Measurements from ENCODE around the gene SERPINB6. TPM values are rescaled to one million over a fixed set of nuclear protein-coding genes. Genes with fewer than 3 reads are reported as not detected.
"Not testable (repeated sequence)": the region's sequence is repeated elsewhere in the genome, so short reads cannot be mapped to it uniquely, and the experiment has no call there.

The SERPINB6 gene
- total RNA-seq, 2 experiments from 2014 or later, result 36.2 to 41.3 TPM

DNA sequence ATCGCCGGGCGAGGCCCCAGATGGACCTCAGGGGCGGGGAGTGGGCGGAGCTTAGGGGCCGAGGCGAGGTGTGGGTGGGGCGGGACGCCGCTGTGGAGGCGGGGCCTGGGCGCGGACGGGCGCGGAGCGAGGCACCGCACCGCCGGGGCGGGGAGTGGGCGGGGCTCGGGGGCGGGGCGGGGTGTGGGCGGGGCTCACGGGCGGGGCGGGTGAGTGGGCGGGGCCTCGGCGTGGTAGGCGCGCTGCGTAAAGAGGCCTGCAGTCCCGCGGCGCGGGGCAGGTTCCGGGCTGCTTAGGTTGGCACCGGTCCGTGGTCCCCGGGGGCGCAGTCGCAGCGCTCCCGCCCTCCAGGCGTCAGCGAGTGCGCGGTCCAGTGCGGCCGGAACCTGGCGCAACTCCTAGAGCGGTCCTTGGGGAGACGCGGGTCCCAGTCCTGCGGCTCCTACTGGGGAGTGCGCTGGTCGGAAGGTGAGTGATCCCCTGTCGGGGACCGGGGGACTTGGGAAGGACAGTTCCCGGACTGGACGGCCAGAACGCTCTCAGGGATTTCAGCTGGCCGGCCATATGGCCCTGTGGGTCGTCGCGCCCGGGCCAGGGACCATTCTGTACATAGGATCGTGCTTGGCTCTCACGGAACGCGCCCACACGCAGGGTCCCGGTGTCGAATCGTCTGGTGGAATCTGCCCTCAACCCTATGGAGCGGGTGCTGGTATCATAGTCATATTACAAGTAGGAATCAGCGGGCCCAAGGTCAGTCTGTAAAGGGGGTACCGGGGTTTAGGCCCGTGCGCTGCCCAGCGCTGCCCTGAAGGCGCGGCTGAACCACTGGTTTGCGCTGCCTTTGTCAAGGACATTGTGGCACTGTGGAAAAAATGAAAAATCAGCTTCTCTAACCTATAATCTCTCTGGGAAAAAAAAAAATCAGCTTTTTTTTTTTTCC, 28.5 kb upstream of the SERPINB6 start, which contains the start of gene NQO2:
NQO2 (plus strand) TSS at position 277 of the 940 bp plus-strand sequence. CDS start 6,659 bp downstream, outside the sequence.
- intact Hi-C loops (cut with DNase I, micrococcal nuclease), result loop anchor here (1.0 to 2.0 kb wide), 13 partner anchors 11 to 1135 kb away; partner anchors contain the start of genes BPHL (in 2 of the 2), ECI2 (in 1 of the 2), PSMG4 (in 1 of the 2) and RIPK1 (in 1 of the 2)
- Mint-ChIP-seq H3K9me3 (ENCODE audit: low read depth) (no peaks in the 10 kb centered on the region), H3K36me3 (ENCODE audit: low read depth) (peaks cover 16% of the 10 kb centered on the region), H3K27ac (peak within 1 kb of the TSS; percentile 82), H3K4me1 (peaks cover 28% of the 10 kb centered on the region), H3K4me3 (peak within 1 kb of the TSS; percentile 83), H3K27me3 (no peaks in the 10 kb centered on the region)
- ChIA-PET CTCF (interaction anchor here (0.6 to 4.5 kb wide), 11 partner anchors 10 to 1228 kb away, joined by 3 to 36 read pairs (median 5); partner anchors contain the start of gene RIPK1), POLR2A (interaction anchor here (0.8 to 1.2 kb wide), 5 partner anchors 10 to 158 kb away, joined by 3 to 8 read pairs (median 4); partner anchors contain the start of genes RIPK1 and SERPINB1)
- peak; percentile 96 for DNase-seq
- peak; percentile 80 for ATAC-seq

DNA sequence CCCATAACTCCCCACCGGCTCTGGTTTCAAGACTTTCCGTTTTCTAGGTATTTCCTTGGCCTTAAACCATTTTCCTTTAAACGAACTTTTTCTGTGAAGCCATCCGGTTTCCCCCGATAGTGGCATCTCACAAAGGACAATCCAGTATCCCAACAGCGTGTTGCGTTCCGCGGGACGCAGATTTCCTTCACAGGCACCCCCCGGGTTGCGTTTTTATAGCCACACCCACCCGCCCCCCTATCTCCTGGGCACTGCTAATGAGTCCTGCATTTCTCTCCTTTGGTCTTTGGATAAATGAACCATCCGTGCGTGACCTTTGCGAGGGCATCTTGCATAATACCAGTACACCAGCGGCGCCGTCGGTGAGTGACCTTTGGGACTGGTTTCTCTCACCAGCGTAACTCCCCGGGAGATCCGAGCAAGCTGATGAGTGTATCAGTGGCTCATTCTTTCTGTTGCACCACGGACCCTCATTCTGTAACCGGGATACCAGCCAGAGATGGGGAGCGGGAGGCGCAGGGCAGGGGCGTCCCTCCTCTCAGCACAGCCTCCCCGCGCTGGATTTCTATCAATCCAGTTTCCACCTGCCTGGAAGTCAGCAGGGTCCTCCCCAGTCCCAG, 27.7 kb upstream of the SERPINB6 start:
- ATAC-seq (peak; percentile 61), DNase-seq (peak; percentile 86)
- Mint-ChIP-seq H3K27me3 (no peaks in the 10 kb centered on the region), H3K27ac (peak overlapping the region; percentile 82), H3K36me3 (ENCODE audit: low read depth) (peaks cover 12% of the 10 kb centered on the region), H3K9me3 (ENCODE audit: low read depth) (no peaks in the 10 kb centered on the region), H3K4me3 (peak overlapping the region; percentile 83), H3K4me1 (peaks cover 28% of the 10 kb centered on the region)
- POLR2A ChIA-PET, result interaction anchor here (0.8 to 1.2 kb wide), 5 partner anchors 9 to 158 kb away, joined by 3 to 8 read pairs (median 4); partner anchors contain the start of genes RIPK1 and SERPINB1
- intact Hi-C loops (cut with DNase I, micrococcal nuclease), result loop anchor here (1.0 to 2.0 kb wide), 13 partner anchors 10 to 1136 kb away; partner anchors contain the start of genes BPHL (in 2 of the 2), ECI2 (in 1 of the 2), PSMG4 (in 1 of the 2) and RIPK1 (in 1 of the 2)
- CTCF ChIA-PET, result interaction anchor here (0.6 to 4.5 kb wide), 7 partner anchors 9 to 120 kb away, joined by 3 to 36 read pairs (median 5); no protein-coding TSS in a partner anchor

DNA sequence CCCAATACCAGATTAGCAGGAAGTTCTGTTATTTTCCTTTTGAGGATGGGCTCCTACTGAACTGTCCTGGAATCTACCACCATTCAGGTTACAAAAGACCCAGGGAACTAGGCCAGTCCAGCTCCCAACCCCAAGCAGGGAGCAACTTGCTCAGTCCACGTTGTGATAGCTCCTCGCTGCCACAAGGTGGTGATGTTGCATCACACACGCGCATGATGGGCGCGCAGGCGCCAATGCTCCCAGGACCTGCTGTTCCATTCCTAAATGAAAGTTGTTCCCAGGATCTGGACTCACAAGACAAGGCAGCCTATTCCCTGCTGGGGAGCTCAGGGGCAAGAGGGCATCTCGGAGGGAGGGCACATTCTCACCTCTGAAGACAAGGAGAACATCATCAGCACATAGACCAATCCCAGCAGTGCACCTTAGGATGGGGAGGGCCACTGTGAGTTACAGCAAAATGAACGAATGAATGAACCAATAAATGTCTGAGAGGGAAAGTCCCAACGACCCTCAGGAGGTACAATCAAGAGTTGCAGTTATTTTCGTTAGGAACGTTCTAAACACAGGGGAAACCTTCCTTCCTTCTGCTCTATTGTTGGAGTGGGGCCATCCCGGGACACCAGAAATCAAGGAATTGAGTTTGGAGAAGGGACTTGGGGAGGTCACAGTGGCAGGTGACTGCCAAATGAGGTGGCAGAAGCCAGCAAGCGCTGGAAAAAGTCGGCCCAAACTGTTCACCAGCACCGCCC, 27.1 kb upstream of the SERPINB6 start:
- H3K9me3 Mint-ChIP-seq (ENCODE audit: low read depth); H3K27me3 Mint-ChIP-seq: not testable (repeated sequence)
- ChIA-PET CTCF (interaction anchor here (0.6 to 4.5 kb wide), 7 partner anchors 9 to 69 kb away, joined by 3 to 36 read pairs (median 5); no protein-coding TSS in a partner anchor), POLR2A (interaction anchor here (0.8 to 1.2 kb wide), 4 partner anchors 8 to 157 kb away, joined by 3 to 8 read pairs (median 6); partner anchors contain the start of gene SERPINB1)
- Mint-ChIP-seq H3K36me3 (ENCODE audit: low read depth) (peaks cover 12% of the 10 kb centered on the region), H3K4me1 (peaks cover 28% of the 10 kb centered on the region), H3K4me3 (peak overlapping the region; percentile 83), H3K27ac (peak overlapping the region; percentile 82)
- intact Hi-C loops (cut with DNase I, micrococcal nuclease), result loop anchor here (2.0 kb wide), 4 partner anchors 24 to 1136 kb away; partner anchors contain the start of gene ECI2 (in 1 of the 2)
- ATAC-seq, result peak; percentile 64
- peak; percentile 65 for DNase-seq

DNA sequence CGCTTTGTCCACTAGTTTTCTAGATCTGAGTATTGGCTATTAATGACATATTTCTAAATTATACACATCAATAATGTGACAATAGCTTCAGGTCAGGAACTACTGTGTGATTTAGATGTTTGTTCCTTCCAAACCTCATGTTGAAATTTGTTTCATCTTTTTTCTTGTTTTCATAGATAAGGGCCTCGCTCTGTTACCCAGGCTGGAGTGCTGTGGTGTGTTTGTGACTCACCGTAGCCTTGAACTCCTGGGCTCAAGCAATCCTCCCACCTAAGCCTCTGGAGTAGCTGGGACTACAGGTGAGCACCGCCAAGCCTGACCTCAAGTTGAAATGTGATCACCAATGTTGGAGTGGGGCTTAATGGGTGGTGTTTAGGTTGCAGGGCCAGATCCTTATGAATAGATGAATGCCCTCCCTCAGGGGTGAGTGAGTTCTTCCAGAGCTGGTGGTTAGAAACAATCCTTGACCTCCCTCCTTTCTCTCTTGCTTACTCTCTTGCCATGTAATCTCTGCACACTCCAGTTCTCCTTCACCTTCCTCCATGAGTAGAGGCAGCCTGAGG, 22.5 kb upstream of the SERPINB6 start:
- intact Hi-C loops (cut with DNase I, micrococcal nuclease), result no loop called here
- DNase-seq, result no peak
- ChIA-PET POLR2A (no interaction called here), CTCF (interaction anchor here (1.4 kb wide), 2 partner anchors 41 to 63 kb away, joined by 4 to 7 read pairs; no protein-coding TSS in a partner anchor)
- no peak overlapping the region for H3K4me3 Mint-ChIP-seq
- no peaks in the 10 kb centered on the region for H3K36me3 Mint-ChIP-seq (ENCODE audit: low read depth)
- no peaks in the 10 kb centered on the region for H3K27me3 Mint-ChIP-seq
- H3K4me1 Mint-ChIP-seq, result peaks cover 15% of the 10 kb centered on the region
- ATAC-seq, result no peak
- no peak overlapping the region for H3K27ac Mint-ChIP-seq
- no peaks in the 10 kb centered on the region for H3K9me3 Mint-ChIP-seq (ENCODE audit: low read depth)

DNA sequence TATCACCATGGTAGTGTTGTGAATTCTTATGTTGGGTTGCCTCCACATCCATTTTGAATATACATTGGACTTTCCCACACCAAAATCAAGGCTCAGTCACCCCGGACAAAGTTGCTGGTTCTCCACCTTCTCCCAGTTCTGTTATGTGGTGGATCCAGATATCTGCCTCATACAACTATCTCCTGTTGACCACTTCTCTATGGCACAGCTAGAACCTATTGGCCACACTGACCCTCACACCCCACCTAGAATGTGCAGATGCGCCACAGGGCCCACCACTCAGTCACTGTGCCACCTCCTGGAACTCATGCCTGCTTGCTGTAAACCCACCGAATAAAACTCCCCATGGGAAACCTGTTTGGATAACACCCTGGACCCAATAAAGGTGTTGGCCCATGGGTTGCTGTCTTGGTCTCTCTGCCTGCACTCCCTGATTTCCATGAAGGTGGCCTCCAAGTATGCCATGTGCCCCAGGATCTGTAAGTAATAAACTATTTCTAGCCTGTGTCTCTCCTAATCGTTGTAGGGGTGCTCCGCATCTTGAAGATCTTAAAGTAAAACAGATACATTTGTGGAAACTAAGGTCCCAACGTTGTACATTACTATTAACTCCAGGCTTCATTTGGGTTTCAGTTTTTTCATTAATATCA, 21.1 kb upstream of the SERPINB6 start:
- Mint-ChIP-seq H3K36me3 (ENCODE audit: low read depth) (no peaks in the 10 kb centered on the region), H3K4me1 (peaks cover 18% of the 10 kb centered on the region), H3K9me3 (ENCODE audit: low read depth) (no peaks in the 10 kb centered on the region), H3K4me3 (no peak overlapping the region), H3K27ac (no peak overlapping the region), H3K27me3 (no peaks in the 10 kb centered on the region)
- POLR2A ChIA-PET, result no interaction called here
- CTCF ChIA-PET, result interaction anchor here (3.0 to 4.2 kb wide), 2 partner anchors 9 to 17 kb away, joined by 15 to 27 read pairs; no protein-coding TSS in a partner anchor
- DNase-seq (no peak), ATAC-seq (no peak)
- intact Hi-C loops (cut with DNase I, micrococcal nuclease), result no loop called here

DNA sequence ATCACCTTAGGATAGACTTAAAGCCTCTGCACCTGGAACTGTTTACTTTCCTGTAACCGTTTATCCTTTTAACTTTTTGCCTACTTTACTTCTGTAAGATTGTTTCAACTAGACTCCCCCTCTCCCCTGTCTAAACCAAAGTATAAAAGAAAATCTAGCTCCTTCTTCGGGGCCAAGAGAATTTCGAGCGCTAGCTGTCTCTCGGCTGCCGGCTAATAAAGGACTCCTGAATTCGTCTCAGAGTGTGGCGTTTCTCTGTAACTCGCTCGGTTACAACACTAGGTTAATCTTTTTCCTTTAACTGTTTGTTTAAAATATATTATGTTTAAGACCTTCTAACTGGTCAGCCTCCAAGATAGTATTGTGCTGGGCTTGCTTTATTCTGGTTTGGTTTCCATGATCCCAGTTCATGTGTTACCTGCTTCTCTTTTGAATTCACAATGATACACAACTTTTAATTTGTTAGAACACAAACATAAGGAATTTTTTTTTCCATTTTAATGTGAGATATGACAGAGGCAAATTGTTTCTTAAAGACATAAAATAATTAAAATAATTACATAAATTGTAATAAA, 19.7 kb upstream of the SERPINB6 start:
- no peaks in the 10 kb centered on the region for H3K27me3 Mint-ChIP-seq
- ATAC-seq (no peak), DNase-seq (no peak)
- no peaks in the 10 kb centered on the region for H3K9me3 Mint-ChIP-seq (ENCODE audit: low read depth)
- ChIA-PET CTCF (interaction anchor here (0.6 to 5.2 kb wide), 17 partner anchors 8 to 200 kb away, joined by 3 to 55 read pairs (median 9); partner anchors contain the start of genes NQO2, RIPK1 and SERPINB1), POLR2A (interaction anchor here (1.7 to 3.4 kb wide), 4 partner anchors 8 to 54 kb away, joined by 5 to 43 read pairs (median 14); partner anchors contain the start of gene NQO2)
- no peaks in the 10 kb centered on the region for H3K36me3 Mint-ChIP-seq (ENCODE audit: low read depth)
- H3K4me3 Mint-ChIP-seq, result peak overlapping the region; percentile 87
- peak overlapping the region; percentile 99 for H3K27ac Mint-ChIP-seq
- H3K4me1 Mint-ChIP-seq, result peaks cover 20% of the 10 kb centered on the region
- intact Hi-C loops (cut with DNase I, micrococcal nuclease), result no loop called here

DNA sequence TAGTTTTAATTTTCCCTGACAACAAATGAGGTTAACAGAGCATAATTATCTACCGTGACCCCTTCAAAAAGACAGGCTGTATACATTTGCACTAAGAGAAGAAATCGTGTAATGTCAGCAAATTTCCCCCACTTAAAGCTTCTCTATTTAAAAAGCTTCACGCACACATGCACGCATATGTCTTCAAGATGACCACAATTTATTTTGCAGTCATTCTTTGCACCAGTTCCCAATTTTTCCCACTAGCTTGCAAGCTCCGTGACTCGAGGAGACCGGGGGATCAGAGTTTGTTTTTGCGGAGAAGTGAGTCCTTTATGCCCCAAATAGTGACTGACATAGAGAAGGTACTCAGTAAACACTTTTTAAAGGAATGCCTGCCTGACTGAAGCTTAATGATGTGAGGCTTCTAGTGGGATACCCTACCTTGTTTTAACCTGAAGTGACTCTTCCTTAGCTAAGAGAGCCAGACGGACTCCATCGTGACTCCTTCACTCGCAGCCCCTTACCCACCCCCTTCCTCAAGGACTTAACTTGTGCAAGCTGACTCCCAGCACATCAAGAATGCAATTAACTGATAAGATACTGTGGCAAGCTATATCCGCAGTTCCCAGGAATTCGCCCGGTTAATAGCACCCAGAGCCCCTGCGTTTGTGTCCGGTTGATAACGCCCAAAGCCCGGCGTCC, 19.0 kb upstream of the SERPINB6 start:
- no peaks in the 10 kb centered on the region for H3K27me3 Mint-ChIP-seq
- H3K9me3 Mint-ChIP-seq (ENCODE audit: low read depth), result no peaks in the 10 kb centered on the region
- H3K4me1 Mint-ChIP-seq, result peaks cover 20% of the 10 kb centered on the region
- CTCF ChIA-PET, result interaction anchor here (0.6 to 5.2 kb wide), 33 partner anchors 9 to 252 kb away, joined by 3 to 55 read pairs (median 5); partner anchors contain the start of genes NQO2, RIPK1, SERPINB1 and WRNIP1
- peak overlapping the region; percentile 87 for H3K4me3 Mint-ChIP-seq
- POLR2A ChIA-PET, result interaction anchor here (0.7 to 3.4 kb wide), 13 partner anchors 9 to 199 kb away, joined by 3 to 43 read pairs (median 5); partner anchors contain the start of genes NQO2 and SERPINB1
- peak overlapping the region; percentile 99 for H3K27ac Mint-ChIP-seq
- H3K36me3 Mint-ChIP-seq (ENCODE audit: low read depth), result no peaks in the 10 kb centered on the region
- DNase-seq (peak; percentile 38), ATAC-seq (no peak)
- intact Hi-C loops (cut with DNase I, micrococcal nuclease), result no loop called here

DNA sequence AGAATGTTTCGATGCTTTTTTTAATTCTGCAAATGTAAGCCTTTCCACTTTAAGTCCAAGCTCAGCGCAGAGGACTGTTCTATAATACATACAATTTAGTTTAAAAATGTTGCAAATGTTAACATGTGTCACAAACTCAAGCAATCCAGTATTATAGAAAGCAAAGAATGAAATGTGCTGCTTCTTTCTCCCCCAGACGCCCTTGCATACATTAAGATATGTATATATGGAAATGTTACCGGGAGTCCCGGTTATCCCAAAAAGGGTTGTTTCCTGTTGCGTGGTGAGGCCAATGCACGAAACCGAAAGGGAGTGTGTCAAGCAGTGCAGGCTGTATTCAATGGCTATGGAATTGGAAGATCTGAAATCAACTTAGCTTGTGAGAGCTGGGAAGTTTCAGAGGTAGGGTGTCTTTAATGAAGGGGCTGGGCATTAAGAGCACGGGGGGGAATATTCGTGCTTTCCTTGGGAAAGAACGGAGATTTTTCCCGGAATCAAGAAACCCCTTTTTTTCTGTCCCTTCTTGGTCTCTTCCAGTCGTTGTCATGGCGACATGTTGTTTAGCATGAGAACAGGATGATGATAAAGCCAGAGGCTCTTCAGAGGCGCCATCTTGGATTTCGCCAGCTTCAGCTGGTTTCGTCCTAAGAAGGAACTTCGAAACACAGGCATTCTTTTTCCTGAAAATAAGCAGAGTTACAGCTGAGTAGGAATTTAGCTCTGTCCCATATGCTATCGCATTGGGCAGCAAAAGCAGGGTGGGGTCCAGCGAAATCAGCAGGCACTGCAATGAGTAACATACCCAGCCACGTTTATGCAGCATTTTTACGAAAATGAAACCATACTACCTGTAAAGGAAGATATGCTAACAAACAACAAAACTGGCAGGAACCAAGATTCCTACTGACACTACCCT, 18.2 kb upstream of the SERPINB6 start:
- ATAC-seq, result peak; percentile 64
- Mint-ChIP-seq H3K4me1 (peaks cover 20% of the 10 kb centered on the region), H3K4me3 (peak overlapping the region; percentile 87), H3K27ac (peak overlapping the region; percentile 99), H3K27me3 (no peaks in the 10 kb centered on the region), H3K9me3 (ENCODE audit: low read depth) (no peaks in the 10 kb centered on the region), H3K36me3 (ENCODE audit: low read depth) (no peaks in the 10 kb centered on the region)
- DNase-seq, result peak; percentile 83
- CTCF ChIA-PET, result interaction anchor here (0.6 to 5.2 kb wide), 35 partner anchors 10 to 251 kb away, joined by 3 to 55 read pairs (median 5); partner anchors contain the start of genes NQO2, RIPK1, SERPINB1 and WRNIP1
- POLR2A ChIA-PET, result interaction anchor here (0.7 to 3.4 kb wide), 15 partner anchors 10 to 198 kb away, joined by 3 to 43 read pairs (median 4); partner anchors contain the start of genes NQO2 and SERPINB1
- intact Hi-C loops (cut with DNase I, micrococcal nuclease), result loop anchor here (1.0 to 10.0 kb wide), 18 partner anchors 10 to 1025 kb away; partner anchors contain the start of genes SERPINB6 (in 2 of the 2), WRNIP1 (in 2 of the 2), BPHL (in 1 of the 2) and GMDS (in 1 of the 2)
